Measurements from ENCODE around the gene RGL3.
"Not testable (repeated sequence)": the region's sequence is repeated elsewhere in the genome, so short reads cannot be mapped to it uniquely, and the experiment has no call there.

Gene RGL3, protein sequence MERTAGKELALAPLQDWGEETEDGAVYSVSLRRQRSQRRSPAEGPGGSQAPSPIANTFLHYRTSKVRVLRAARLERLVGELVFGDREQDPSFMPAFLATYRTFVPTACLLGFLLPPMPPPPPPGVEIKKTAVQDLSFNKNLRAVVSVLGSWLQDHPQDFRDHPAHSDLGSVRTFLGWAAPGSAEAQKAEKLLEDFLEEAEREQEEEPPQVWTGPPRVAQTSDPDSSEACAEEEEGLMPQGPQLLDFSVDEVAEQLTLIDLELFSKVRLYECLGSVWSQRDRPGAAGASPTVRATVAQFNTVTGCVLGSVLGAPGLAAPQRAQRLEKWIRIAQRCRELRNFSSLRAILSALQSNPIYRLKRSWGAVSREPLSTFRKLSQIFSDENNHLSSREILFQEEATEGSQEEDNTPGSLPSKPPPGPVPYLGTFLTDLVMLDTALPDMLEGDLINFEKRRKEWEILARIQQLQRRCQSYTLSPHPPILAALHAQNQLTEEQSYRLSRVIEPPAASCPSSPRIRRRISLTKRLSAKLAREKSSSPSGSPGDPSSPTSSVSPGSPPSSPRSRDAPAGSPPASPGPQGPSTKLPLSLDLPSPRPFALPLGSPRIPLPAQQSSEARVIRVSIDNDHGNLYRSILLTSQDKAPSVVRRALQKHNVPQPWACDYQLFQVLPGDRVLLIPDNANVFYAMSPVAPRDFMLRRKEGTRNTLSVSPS

DNA sequence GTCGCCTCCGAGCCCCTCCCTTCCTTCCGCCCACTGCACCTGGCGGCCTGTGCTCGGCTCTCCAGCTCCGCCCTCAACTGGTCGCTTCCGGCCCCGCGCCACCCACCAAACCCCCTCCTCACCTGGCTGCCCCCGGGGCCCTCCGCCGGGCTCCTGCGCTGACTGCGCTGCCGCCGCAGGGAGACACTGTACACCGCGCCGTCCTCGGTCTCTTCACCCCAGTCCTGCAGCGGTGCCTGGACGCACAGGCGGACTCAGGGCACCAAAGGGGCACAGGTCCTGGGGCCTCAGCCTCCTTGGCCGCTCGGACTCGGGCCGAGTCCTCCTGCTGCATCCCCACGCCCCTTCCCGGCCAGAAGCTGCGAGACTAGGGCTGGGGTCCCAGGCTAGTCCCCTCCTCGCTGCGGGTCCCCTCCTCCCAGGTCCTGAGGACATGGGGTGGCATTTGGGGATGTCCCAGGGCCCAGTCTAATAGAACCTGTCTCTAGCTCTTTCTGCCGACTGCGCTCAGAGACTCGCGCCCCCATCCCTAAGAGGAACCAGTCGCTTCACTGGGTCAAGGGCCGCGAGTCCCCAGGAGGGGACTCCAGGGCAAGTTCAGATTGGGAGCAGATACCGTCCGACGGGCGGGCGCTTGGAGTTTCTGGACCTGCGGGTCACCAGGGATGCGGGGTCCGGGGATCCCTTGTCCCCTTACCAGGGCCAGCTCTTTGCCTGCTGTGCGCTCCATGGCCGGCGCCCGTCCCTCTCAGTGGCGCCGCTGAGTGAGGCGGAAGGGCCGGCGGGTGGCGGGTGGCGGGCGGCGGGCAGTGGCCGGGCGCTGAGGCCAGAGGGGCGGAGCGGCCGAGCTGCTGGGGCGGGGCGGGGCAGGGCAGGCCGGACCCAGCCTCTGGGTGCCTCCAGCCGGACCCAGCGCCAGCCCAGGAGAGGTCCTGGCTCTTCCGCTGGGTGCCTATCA, at the start of gene RGL3:
TSS of gene RGL3 (minus strand) at position 766 of the 958 bp plus-strand sequence. CDS start at position 730, 36 bp downstream.
- no peak for DNase-seq

DNA sequence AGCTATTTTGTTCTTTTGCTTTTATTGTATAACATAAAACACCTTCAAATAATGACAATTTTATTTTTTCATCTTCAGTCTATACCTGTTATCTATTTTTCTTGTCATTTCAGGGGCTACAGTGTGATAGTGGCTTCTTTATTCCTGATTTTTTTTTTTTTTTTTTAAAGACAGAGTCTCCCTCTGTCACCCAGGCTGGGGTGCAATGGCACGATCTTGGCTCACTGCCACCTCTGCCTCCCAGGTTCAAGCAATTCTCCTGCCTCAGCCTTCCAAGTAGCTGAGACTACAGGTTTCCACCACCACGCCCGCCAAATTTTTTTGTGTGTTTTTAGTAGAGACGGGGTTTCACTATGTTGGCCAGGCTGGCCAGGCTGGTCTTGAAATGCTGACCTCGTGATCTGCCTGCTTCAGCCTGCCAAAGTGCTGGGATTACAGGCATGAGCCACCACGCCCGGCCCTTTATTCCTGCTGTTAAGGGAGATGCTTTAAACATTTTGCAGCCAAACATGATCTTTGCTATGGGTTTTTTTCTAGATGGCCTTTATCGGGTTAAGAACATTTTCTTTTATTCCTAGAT, 49.2 kb upstream of the RGL3 start:
- not testable (repeated sequence) for DNase-seq

DNA sequence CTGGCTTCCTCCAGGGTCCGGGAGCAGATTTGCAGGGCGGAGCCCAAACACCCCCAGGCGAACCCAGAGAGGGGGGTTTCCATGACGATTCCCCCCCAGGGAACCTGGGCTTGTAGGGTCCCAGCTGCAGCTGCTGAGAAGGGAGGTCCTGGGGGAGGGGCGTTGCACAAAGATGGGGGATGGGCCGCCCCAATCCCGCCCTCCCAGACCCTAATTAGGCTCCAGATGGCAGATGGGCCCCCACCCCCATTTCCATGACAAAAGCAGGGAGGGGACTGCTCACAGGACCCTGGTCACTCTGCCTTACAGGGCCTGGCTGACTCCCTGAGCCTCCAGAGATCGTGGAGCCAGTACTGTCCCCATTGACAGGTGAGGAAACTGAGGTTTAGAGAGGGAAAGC, 46.5 kb upstream of the RGL3 start:
- DNase-seq, result no peak

DNA sequence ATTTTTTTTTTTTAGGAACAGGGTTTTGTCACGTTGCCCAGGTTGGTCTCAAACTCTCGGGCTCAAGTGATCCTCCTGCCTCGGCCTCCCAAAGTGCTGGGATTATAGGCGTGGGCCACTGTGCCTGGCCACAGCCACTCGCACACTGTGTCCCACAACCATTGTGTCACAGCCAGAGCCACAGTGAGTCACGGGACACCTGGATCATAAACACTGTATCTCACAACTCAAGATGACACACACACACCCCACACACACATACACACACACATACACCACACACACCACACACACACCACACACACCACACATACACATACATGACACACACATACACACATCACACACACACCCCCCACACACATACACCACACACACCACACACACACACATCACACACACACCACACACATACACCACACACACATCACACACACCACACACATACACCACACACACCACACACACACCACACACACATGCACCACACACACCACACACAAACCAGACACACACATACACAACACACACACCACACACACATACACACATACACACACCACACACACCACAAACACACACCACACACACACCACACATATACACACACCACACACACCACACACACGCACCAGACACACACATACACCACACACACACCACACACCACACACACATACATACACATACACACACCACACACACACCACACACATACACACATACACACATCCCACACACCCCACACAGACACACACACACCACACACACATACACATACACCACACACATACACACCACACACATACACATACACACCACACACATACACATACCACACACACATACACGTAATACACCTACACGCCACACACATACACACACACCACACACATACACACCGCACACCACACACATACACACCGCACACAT, 45.5 kb upstream of the RGL3 start:
- DNase-seq, result no peak

DNA sequence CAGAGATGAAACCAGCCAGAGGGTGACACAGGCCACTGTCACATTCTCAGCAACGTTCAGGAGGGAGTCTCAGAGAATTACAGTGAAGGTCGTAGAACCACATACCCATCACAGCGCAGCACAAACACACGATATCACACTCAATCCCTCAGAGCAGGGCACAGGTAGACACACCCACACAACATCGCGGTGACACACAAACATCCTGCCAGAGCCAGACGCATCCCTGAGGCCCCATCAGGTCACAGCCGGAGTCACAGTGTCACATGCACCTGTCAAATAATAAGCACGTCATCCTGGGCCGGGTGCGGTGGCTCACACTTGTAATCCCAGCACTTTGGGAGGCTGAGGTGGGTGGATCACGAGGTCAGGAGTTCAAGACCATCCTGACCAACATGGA, 44.3 kb upstream of the RGL3 start:
- DNase-seq, result no peak

DNA sequence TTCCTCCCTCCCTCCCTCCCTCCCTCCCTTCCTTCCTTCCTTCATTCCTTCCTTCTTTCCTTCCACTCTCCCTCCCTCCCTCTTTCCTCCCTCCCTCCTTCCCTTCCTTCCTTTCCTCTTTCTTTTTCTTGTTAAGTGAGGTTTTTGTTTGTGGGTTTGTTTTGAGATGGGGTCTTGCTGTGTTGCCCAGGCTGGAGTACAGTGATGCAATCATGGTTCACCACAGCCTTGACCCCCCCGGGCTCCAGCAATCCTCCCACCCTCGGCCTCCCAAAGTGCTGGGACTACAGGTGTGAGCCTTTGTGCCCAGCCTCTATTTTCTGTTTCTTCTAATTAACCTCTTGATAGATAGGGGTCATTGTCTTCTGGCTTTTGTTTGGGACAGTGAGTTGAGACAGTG, 42.3 kb upstream of the RGL3 start:
- no peak for DNase-seq

DNA sequence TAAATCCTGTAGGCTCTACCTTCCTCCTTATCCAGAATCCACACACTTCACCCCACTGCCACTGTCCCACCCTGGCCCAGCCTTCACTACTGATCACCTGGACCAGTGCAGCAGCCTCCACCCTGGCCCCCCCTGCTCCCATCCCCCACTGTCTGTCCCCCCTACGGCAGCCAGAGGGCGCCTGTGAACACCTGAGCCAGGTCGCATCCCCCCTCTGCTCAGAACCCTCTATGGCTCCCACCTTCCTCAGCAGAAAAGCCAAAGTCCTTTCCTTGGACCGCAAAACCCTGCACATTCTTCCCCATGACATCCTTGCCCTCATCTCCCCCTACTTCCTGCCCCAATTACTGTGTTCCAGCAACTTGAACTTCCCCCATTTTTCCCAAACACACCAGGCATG, 41.1 kb upstream of the RGL3 start:
- DNase-seq, result no peak

DNA sequence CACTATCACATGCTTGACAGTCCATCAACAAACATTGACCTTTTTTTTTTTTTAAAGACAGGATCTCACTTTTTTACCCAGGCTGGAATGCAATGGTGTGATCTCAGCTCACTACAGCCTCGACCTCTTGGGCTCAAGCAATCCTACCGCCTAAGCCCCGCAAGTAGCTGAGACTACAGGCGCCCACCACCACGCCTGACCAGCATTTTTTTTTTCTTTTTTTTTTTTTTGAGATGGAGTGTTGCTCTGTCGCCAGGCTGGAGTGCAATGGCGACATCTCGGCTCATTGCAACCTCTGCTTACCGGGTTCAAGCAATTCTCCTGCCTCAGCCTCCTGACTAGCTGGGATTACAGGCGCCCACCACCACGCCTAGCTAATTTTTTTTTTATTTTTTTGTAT, 39.8 kb upstream of the RGL3 start:
- DNase-seq, result not testable (repeated sequence)

DNA sequence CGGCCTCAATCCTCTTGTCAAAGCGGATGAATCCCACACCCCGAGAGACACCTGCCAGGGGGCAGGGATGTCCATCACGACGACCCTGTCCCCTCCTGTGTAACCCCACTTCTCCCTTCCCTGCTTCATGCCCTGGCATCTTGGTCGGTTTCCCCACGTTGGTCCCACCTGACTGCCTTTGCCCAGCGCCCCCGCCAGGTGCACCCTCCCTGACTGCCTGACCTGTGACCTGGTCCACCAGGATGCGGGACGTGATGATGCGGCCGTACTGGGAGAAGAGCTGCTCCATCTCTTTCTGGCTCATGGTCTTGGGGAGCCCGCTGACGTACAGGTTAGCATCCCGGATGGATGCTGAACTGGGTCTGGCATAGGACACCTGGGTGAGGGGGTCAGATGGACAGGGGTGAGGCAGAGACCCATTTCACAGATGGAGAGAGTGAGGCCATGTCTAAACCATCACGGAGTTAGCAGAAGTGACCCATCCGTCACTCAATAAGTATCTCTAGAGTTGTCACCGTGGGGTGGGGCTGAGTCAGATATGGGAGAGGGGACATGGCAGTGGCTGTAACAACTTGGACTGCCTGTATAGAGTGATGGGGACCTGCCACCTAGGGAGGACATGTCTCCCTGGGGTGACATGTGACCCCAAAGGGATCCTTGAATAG, 39.3 kb upstream of the RGL3 start:
- no peak for DNase-seq

DNA sequence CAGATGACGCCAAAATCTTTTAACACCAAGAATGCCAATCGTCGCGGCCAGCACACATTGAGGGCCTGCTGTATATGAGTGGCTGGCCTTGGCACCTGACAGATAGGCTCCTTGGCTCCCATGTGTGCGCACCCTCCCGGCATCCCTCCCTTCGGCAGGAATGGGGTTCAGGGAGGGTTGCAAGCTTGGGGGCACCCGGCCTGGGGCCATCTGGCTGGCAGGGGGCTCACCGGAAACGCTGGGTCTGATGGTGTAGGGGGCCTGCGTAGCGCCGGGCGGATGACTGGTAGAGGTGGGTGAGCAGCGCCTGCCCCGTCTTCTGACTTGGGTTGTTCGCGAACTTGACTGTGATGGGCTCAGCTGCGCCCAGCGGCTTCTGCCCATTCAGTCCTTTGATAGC, 38.7 kb upstream of the RGL3 start:
- DNase-seq, result no peak

DNA sequence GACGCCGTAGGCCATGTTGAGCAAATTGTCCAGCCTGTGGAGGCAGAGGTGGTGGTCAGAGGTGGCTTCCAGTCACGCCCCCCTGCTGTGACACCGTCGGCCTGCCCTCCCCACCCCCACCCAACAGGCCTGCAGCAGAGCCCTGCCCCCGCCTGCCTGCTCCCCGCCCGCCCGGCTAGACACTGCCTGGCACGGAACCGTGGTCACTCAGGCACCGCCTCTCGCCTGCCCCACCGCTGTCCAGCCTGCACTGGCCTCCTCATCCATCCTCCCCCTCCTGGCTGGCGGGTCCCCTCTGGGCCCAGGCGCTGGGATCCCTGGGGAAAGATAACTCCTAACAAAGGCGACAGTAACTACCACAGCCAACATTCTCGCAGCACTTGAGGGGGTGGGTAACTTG, 38.0 kb upstream of the RGL3 start:
- no peak for DNase-seq

DNA sequence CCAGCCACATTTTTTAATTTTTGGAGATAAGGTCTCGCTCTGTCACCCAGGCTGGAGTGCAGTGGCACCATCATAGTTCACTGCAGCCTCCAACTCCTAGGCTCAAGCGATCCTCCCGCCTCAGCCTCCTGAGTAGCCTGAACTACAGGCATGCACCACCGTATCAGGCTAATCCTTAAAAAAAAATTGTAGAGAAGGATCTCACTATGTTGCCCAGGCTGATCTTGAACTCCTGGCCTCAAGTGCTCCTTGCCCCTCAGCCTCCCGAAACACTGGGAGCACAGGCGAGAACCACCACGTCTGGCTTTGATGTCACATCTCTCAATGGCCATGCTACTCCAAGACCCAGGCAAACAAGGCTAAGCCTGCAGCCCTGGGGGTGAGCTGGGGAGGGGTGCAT, 37.5 kb upstream of the RGL3 start:
- no peak for DNase-seq

DNA sequence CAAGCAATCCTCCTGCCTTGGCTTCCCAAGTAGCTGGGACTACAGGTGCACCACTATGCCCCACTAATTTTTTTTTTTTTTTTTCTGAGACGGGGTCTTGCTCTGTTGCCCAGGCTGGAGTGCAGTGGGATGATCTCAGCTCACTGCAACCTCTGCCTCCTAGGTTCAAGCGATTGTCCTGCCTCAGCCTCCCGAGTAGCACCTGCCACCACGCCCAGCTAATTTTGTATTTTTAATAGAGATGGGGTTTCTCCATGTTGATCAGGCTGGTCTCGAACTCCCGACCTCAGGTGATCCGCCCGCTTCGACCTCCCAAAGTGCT, 36.1 kb upstream of the RGL3 start:
- not testable (repeated sequence) for DNase-seq

DNA sequence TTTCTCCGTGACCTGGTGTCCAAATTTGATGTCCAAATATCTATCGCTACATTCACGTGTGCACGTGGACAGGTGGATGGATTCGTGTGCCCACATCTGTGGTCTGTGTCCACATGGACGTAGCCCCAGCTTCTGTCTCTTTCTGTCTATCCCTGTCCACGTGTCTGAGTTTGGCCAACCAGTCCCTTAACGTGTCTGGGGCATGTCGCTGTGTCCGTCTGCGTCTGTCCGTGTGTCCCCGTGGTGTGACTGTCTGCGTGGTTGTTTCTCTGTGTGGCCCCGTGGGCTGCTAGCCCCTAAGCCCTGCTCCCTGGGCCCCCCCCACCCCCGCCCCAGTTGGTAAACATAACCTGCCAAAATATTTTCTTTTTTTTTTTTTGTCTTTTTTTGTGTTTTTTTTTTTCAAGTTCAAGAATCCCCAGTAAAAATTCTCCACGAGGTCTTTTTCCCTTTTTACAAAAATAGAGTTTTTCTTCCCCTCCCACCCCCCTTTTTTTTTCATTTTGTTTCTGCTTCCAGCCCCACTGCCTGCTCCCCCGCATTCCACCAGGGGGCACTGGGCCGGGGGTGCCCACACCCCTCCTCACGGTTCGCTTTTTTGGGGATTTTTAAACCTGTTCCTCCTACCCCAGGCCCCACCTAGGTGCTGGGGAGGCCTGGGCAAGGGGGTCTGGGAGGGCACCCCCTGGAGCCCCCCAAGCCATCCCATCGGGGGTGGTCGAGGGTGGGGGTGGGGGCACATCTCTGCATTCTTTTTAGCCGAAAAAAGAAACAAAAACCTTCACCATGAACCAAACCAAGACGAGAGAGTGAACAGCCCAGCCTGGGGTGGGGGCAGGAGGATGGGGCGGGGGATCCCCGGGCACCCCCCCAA, 34.6 kb upstream of the RGL3 start:
- DNase-seq, result no peak

DNA sequence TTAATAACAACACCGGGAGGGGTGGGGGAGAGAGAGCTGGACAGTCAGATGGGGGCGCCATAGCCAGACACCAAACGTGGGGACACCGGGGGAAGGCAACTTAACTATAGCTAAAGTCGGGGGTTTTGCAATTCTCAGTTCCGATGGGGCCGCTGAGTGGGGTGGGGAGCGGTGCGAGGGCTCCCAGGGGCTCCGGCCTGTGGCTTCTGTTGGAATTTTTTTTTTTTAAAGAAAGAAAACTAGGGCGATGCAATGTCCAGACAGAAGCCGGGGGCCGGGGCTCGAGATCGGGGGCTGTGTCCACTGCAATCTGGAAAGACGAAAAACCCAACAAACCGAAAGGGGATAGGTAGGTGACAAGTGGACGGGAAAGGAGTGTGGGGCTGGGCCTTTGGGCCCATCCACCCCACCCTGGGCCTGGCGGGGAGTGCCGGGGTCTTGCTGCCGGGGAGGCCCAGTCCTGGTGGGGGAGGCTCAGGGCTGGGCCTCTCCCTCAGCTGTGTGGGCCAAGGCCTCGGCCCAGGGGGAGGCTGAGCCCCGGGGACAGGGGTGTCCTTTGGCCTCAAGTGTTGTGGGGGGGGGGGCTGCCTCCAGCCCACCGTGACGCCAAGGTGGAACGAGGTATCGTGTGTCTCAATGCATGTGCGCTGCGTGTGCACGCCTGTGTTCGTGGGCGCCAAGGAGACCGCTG, 33.7 kb upstream of the RGL3 start:
- DNase-seq, result no peak

DNA sequence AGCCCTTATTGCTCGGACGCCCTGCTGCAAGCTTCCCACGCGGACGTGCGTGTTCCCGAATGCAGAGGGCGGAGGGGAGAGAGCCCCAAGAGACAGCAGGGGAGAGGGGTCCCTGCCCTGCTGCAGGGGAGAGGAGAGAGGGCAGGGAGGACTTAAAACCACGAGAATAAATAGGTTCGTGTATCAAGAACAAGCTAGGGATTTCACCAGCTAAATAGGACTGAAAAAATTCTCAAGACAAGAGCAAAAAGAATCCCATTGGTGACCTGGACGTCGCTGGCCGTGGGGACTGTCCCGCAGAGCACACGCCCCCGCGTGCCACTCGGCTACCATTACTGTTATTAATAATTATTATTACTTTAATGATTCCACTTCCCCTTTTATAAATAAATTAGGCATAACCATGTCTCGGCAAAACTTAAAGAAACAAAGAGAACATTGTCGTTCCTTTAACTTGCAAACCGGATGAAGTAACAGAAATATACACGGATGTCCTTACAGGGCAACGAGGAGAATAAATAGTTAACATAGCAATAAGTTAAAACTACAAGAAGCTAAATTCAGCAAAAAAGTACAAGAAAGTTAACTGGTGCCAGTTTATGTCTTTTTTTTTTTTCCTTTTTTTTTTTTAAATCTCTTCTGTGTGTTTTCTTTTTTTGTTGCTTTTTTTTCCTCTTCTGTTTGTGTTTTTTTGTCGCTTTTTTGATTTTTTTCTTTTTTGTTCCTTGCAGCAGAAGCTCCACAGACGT, 32.9 kb upstream of the RGL3 start:
- no peak for DNase-seq

DNA sequence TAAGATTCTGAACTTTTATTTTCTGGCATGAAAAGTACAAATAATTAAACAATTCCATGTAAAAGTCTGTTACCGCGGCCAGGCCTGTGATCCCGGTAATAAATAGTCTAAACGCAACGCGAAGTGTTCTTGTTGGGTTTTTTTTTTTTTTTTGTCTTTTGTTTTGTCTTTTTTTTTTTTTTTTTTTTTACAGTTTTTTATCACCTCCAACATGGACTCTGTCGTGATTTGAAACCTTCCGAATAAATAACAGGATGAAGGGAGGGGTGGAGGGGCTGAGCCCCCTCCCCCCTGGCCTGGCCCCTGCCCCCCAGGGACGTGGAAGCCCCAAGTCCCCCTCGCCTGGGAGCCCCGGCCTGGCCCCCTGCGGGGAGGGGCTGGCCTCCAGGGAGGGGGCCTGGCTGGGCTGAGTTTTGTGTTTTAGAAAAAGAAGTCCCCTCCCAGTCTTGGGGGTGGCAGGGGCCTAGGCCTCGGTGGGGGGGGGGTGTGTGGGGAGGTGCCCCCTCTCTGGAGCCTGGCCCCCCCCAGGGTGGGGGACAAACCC, 32.3 kb upstream of the RGL3 start:
- no peak for DNase-seq

DNA sequence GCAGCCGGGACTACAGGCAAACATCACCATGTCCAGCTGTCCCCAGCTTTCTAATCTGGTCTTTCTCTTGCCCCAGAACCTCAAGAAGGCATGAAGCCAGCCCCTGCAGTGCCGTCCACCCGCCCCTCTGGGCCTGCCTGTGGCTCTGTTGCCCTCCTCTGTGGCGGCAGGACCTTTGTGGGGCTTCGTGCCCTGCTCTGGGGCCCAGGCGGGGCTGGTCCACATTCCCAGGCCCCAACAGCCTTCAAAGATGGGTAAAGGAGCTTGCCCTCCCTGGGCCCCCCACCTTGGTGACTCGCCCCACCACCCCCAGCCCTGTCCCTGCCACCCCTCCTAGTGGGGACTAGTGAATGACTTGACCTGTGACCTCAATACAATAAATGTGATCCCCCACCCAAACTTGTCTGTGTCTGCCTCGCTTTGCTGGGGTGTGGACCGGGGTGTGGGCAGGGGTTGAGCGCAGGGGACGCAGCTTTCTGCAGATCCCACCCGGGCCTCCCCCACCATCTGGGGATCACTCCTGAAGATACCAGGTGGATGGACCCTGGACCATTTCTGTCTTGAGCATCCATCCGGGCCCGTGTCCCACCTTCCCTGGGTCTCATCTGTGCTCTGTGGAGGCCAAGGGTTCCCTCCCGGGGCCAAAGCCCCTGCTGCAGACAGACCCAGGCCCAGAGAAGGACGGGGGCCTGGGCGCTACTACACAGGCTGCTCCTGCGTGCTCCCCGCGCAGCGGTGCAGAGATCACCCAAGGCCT, 31.6 kb upstream of the RGL3 start:
- DNase-seq, result no peak
